Stimulated activated naive B cell treated with anti-CD40 and anti-IgM and Interleukin-4, amounts not matched to agents 10 μg/mL and 1 μg/mL and 100 μg/mL, for 72 hours (primary cell): Measurements from ENCODE around the gene NDST3.
"Not testable (repeated sequence)": the region's sequence is repeated elsewhere in the genome, so short reads cannot be mapped to it uniquely, and the experiment has no call there.

Experiments used
- ATAC-seq, 2 donors: fragments of 150-1000 bp; cut with Tn5 transposase; replicated peaks; 2 replicates each; pipeline ENCODE4 v1.10.0; 2021; ENCODE audit warnings: moderate library complexity in 1 of 2
- DNase-seq: peaks from one replicate; pipeline ENCODE4 v3.0.0; 2021
- H3K27ac Mint-ChIP-seq: one replicate; pipeline ENCODE4 v1.8.0; 2022; ENCODE audit warnings: mild to moderate bottlenecking, mixed read lengths
- H3K27me3 Mint-ChIP-seq, 2 donors: one replicate each; pipeline ENCODE4 v1.8.0; 2022; ENCODE audit warnings: mixed read lengths in 2 of 2
- H3K36me3 Mint-ChIP-seq, 2 donors: one replicate each; pipeline ENCODE4 v1.8.0; 2022; ENCODE audit warnings: mixed read lengths in 2 of 2, mild to moderate bottlenecking in 1 of 2
- H3K4me1 Mint-ChIP-seq, 2 donors: one replicate each; pipeline ENCODE4 v1.8.0; 2022; ENCODE audit warnings: mixed read lengths in 2 of 2, mild to moderate bottlenecking in 1 of 2
- H3K4me3 Mint-ChIP-seq, 2 donors: one replicate each; pipeline ENCODE4 v1.8.0; 2022; ENCODE audit warnings: mild to moderate bottlenecking in 2 of 2, mixed read lengths in 2 of 2, moderate library complexity in 1 of 2
- H3K9me3 Mint-ChIP-seq, 2 donors: one replicate each; pipeline ENCODE4 v1.8.0; 2022; ENCODE audit warnings: mixed read lengths in 2 of 2, mild to moderate bottlenecking in 1 of 2

Gene NDST3

DNA sequence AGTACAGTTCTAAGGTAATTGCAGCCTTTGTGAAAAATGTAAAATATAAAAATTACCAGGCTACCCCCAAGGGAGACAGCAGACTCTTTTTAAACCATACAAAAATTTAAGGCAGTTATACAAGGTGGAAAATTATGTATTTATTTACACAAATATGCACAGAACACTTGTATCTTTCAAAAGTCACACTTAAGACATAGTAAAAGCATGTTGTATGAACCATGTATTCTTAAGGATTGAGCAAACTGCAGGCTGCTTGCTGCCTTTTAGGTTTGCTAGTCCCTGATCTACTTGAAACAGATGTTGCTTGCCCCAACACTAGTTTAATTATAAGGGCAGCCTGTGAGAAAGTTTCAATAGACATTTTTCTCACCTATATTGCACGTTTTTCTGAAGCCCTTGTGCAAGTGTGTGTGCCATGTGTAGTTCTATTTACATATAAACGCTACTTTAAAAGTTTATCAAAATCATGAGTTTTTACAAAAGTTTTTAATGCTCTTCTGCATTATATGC is 245.7 kb downstream of the NDST3 start:
- ATAC-seq, result no peak
- Mint-ChIP-seq H3K4me1 (peaks cover 22 to 55% of the 10 kb centered on the region in 2 donors), H3K4me3 (peak overlapping the region; percentile 90 to 94), H3K36me3 (peaks cover 45 to 57% of the 10 kb centered on the region in 2 donors), H3K9me3 (peaks cover 2 to 4% of the 10 kb centered on the region in 2 donors), H3K27ac (peak overlapping the region; percentile 99), H3K27me3 (no peaks in the 10 kb centered on the region)
- no peak for DNase-seq

DNA sequence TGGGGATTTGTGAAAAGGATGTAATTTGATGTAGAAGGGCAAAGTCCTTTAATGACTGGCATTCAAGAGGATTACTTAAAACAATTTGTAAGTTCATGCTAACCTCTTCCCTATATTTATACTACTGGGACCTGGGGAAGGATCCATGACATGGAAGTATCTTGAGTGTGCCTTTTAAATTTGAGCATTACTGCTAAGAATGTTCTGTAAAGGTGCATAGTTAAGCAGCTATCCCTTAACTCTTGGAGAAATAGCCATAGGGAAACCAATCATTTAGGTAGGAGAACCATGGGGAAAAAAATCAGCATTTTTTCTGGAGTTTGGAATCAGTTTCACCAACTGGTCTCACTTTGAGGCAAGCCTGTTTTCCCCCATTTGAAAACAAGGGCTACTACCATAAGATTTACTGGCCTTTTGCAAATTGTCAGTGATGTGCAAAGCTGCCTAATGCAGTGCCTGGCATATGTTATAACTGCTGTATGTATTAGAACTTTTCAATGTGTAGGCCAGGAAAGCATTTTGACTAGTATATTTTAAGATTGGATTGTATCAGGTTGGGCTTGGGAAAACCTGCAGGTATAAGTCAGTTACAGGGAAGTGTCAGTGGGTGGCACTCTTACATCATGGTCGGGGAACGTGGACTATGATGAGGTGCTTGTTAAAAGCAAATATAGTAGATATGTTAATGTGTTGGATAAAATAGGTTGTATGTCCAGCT is 246.4 kb downstream of the NDST3 start:
- H3K4me1 Mint-ChIP-seq, result peaks cover 19 to 49% of the 10 kb centered on the region in 2 donors
- H3K27ac Mint-ChIP-seq, result peak overlapping the region; percentile 84
- no peak for DNase-seq

DNA sequence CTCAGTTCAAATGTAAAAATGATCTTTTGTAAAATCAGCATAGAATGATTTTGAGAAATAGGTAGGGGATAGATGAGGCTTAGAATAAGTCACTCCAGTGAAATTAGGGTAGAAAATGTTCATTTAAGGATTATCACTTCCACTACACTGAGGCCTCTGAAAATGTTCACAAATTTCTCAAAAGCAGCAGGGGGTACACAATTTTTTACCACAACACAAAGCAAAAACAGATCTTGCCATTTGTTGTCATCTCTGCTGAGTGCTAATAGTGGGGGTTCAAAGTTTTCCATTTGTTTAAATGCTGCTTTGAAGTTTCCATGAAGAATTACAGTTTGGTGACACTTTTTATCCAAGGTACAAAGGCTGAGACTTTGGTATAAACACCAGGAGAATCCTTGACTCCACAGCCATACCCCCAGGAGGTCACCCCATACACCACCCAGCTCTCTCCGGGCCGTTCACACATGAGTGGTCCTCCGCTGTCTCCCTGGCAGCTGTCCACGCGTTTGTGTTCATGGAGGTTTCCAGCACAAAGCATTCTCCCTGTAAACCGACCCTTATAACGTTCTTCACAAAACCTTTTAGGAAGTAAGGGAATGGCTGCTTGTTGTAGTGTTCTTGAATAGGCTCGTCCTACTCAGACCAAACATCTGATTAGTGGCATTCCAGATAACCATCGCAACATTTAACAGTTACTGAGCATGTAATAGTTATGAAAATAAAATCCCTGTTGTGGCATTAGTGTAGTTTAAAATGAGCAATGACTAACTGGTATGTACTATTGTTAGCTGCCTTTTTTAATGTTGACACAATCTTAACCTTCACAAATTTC is 247.5 kb downstream of the NDST3 start:
- H3K27me3 Mint-ChIP-seq, result no peaks in the 10 kb centered on the region
- no peak for ATAC-seq
- H3K27ac Mint-ChIP-seq, result peak overlapping the region; percentile 90
- H3K9me3 Mint-ChIP-seq, result peaks cover 0 to 4% of the 10 kb centered on the region in 2 donors
- no peak for DNase-seq
- peaks cover 43 to 61% of the 10 kb centered on the region in 2 donors for H3K36me3 Mint-ChIP-seq
- H3K4me1 Mint-ChIP-seq, result peaks cover 19 to 47% of the 10 kb centered on the region in 2 donors
- H3K4me3 Mint-ChIP-seq, result peak overlapping the region; percentile 52 to 57

More for the DNA sequence above, 246.4 kb downstream of the NDST3 start:
- Mint-ChIP-seq H3K36me3 (peaks cover 43 to 57% of the 10 kb centered on the region in 2 donors), H3K4me3 (peak overlapping the region; percentile 69 to 90), H3K27me3 (no peaks in the 10 kb centered on the region), H3K9me3 (peaks cover 0 to 4% of the 10 kb centered on the region in 2 donors)
- ATAC-seq, result no peak

DNA sequence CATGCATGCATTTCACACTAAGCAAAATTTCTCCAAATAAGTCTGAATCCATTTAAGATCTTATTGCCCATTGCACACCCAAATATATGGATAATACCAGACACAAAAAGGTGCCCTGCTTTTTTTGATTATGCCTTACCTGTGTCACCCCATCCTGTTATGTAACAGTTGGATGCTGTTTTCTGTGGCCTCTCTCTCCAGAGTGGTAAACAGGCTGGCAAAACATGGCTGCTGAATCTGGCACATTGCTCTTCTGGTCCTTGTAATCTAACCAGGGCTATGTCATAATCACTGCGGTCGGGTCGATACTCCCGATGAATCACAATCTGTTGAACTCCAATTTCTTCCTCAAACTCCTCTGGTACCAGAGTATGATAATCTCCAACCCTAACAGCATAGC is 248.4 kb downstream of the NDST3 start:
- peaks cover 17 to 38% of the 10 kb centered on the region in 2 donors for H3K4me1 Mint-ChIP-seq
- DNase-seq, result no peak
- H3K36me3 Mint-ChIP-seq, result peaks cover 43 to 61% of the 10 kb centered on the region in 2 donors
- ATAC-seq, result no peak
- peaks cover 0 to 4% of the 10 kb centered on the region in 2 donors for H3K9me3 Mint-ChIP-seq
- H3K4me3 Mint-ChIP-seq, result no peak overlapping the region
- H3K27ac Mint-ChIP-seq, result no peak overlapping the region
- no peaks in the 10 kb centered on the region for H3K27me3 Mint-ChIP-seq

DNA sequence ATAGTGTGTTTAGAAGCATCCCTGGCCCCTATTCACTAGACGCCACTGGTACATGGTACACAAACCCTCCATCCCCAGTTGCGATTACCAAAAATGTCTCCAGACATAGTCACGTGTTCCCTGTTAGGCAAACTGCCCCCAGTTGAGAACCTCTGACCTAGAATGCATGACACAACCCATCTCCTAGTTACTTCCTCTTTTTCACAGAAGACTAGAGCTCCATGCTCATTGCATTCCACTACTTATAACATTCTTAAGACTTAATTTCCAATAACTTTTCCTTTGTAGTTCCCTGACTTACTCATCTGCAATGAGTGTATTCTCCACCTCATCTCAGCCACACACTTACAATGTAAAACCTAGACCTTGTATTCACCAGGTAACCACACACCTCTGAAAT is 249.9 kb downstream of the NDST3 start:
- ATAC-seq, result peak; percentile 81 to 84
- Mint-ChIP-seq H3K27ac (peak overlapping the region; percentile 67), H3K9me3 (peaks cover 0 to 4% of the 10 kb centered on the region in 2 donors), H3K27me3 (no peaks in the 10 kb centered on the region), H3K4me1 (peaks cover 17 to 34% of the 10 kb centered on the region in 2 donors), H3K36me3 (peaks cover 36 to 51% of the 10 kb centered on the region in 2 donors), H3K4me3 (no peak overlapping the region)
- DNase-seq, result no peak

DNA sequence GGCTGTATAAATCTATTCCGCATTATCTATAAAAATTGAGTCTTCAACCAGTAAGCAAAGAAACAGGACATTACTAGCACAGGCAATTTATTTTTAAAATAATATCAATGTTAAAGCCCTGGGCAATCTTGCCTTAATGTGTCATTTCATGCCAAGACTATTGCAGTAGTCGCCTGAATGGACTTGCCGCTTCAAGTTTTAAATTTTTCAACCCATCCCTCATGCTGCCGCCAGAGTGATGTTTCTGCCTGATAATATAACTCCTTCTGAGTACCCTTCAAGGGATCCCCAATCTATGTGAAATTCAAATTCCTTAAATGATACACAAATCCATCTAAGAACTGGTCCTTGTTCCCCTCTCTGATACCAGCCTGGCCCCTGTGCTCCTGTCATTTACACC is 251.6 kb downstream of the NDST3 start:
- ATAC-seq (no peak), DNase-seq (no peak)
- Mint-ChIP-seq H3K4me3 (no peak overlapping the region), H3K4me1 (peaks cover 15 to 27% of the 10 kb centered on the region in 2 donors), H3K27me3 (no peaks in the 10 kb centered on the region), H3K36me3 (peaks cover 26 to 38% of the 10 kb centered on the region in 2 donors), H3K9me3 (peaks cover 0 to 4% of the 10 kb centered on the region in 2 donors), H3K27ac (no peak overlapping the region)

DNA sequence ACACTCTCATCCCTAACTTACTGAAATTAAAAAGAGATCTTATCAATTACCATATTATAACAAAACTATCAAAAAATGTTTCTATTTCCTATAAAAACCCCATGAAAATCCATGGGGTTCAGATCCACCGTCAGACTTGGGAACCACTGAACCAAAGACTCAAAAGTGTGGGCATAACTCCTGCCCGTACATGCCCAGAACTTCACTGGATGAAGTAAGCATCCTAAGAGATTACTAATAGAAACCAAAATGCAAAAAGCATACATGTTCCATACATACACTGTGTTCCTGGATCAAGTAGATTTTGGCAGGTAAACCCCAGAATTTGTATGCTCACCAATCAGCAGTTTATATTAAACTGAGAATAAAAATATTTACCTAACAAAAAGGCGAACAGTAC is 252.4 kb downstream of the NDST3 start:
- H3K4me3 Mint-ChIP-seq, result no peak overlapping the region
- ATAC-seq (no peak), DNase-seq (no peak)
- no peak overlapping the region for H3K27ac Mint-ChIP-seq
- peaks cover 0 to 4% of the 10 kb centered on the region in 2 donors for H3K9me3 Mint-ChIP-seq
- no peaks in the 10 kb centered on the region for H3K27me3 Mint-ChIP-seq
- H3K4me1 Mint-ChIP-seq, result peaks cover 17 to 21% of the 10 kb centered on the region in 2 donors
- peaks cover 20 to 34% of the 10 kb centered on the region in 2 donors for H3K36me3 Mint-ChIP-seq

DNA sequence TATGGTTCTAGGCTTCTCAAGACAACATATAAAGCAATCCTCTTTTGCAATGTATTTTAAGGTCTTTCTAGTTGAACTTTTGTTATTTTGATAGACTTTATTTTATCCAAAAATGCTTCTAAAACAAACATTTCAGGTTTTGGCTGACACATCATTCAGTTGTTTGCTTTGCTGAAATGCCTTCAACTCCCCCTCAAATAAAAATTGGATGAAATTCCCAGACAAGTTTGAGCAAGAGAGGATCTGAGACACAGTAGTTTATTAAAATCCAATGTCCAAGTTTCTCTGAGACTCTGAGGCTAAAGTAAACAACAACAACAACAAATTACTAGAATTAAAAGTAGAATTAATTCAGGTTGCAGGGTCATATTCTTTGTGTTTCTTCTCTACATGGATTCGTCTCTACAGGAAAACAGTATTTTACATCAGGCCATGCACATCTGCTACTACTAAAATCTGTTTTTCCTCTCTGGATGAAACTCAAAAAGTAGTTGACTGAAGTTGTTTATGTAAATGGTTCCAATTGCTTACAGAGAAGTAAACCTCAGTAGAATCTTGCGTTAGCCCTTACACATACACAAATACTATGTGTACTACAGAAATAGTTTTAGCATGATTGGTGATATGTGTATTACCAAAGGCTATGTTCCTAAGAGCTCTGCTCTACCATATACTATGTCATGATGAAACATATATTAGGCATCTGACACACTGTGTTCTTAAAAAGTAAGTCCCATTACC is 253.6 kb downstream of the NDST3 start:
- DNase-seq, result no peak
- H3K4me3 Mint-ChIP-seq, result no peak overlapping the region
- H3K4me1 Mint-ChIP-seq, result peaks cover 15 to 18% of the 10 kb centered on the region in 2 donors
- no peak overlapping the region for H3K27ac Mint-ChIP-seq
- peaks cover 12 to 29% of the 10 kb centered on the region in 2 donors for H3K36me3 Mint-ChIP-seq
- ATAC-seq, result no peak
- no peaks in the 10 kb centered on the region for H3K27me3 Mint-ChIP-seq
- peaks cover 0 to 4% of the 10 kb centered on the region in 2 donors for H3K9me3 Mint-ChIP-seq

DNA sequence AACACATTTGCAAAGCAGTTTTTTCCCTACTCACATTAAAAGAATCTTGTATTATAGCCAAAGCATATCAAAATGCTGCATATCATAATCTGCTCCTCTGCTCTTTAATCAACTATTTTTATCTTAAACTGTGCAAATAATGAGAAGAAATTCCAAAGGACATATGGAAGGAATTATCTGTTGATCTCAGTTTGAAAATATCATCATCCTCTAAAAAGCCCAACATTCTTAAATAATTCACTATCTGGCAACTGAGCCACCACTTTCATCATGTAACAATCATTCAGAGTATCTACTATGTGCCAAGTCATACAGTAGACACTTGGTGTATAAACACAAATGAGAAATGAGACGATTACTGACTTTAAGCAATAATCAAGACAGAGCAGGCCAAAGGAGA is 255.5 kb downstream of the NDST3 start:
- ATAC-seq (no peak), DNase-seq (no peak)
- no peak overlapping the region for H3K27ac Mint-ChIP-seq
- H3K4me3 Mint-ChIP-seq, result no peak overlapping the region
- no peaks in the 10 kb centered on the region for H3K27me3 Mint-ChIP-seq
- peaks cover under 1 to 3% of the 10 kb centered on the region in 2 donors for H3K4me1 Mint-ChIP-seq
- H3K36me3 Mint-ChIP-seq, result peaks cover 7 to 12% of the 10 kb centered on the region in 2 donors
- H3K9me3 Mint-ChIP-seq, result no peaks in the 10 kb centered on the region

DNA sequence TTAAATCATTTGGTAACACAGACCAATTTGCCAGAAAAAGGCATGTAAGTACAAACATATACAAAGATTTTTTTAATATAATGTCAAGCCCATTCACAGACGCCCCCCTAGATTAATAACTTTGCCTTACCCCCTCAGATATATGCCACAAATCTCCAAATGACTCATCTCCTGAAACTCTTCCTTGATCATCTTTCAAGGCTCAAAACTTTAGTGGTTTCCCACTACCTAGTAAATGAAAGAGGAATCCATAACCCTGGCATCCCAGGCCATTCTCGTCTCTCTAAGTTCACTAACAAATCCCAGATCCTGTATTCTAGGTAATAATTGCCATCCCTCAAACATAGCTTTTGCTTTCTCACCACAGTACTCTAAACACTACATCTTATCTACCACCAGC is 256.7 kb downstream of the NDST3 start:
- no peak overlapping the region for H3K4me3 Mint-ChIP-seq
- ATAC-seq, result no peak
- peaks cover 0 to 3% of the 10 kb centered on the region in 2 donors for H3K4me1 Mint-ChIP-seq
- no peak overlapping the region for H3K27ac Mint-ChIP-seq
- no peaks in the 10 kb centered on the region for H3K9me3 Mint-ChIP-seq
- DNase-seq, result no peak
- peaks cover 7 to 12% of the 10 kb centered on the region in 2 donors for H3K36me3 Mint-ChIP-seq
- H3K27me3 Mint-ChIP-seq, result no peaks in the 10 kb centered on the region

DNA sequence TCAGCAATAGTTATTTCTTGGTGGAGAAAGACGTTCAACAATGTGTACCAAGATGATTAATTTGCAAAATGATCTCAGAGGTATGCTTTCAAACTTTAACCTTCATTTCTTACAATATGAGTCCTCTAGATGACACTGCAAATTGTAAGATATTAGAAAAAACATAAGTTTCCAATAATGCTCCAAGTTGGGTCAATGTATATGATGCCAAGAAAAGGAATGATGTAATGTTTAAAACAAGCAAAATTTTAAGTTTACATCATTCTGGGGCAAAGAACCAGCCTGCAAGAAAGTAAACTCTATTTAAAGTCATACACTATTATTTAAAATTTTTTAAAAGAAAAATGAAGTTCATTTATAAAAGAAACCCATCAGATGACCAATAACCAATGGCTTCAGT is 262.4 kb downstream of the NDST3 start:
- H3K27ac Mint-ChIP-seq, result no peak overlapping the region
- ATAC-seq (no peak), DNase-seq (no peak)
- no peaks in the 10 kb centered on the region for H3K9me3 Mint-ChIP-seq
- no peaks in the 10 kb centered on the region for H3K27me3 Mint-ChIP-seq
- H3K4me3 Mint-ChIP-seq, result no peak overlapping the region
- peaks cover 3% of the 10 kb centered on the region in 2 donors for H3K36me3 Mint-ChIP-seq
- H3K4me1 Mint-ChIP-seq, result no peaks in the 10 kb centered on the region

DNA sequence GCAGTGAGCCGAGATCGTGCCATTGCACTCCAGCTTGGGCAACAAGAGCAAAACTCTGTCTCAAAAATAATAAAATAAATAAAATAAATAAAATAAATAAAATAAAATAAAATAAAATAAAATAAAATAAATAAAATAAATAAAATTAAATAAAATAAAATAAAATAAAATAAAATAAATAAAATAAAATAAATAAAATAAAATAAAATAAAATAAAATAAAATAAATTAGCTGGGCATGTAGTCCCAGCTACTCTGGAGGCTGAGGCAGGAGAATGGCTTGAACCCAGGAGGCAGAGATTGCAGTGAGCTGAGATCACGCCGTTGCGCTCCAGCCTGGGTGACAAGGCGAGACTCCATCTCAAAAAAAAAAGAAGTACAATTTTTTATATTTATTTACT is 265.3 kb downstream of the NDST3 start:
- H3K4me3 Mint-ChIP-seq, ATAC-seq, H3K36me3 Mint-ChIP-seq, H3K4me1 Mint-ChIP-seq, H3K27me3 Mint-ChIP-seq, H3K27ac Mint-ChIP-seq, DNase-seq, H3K9me3 Mint-ChIP-seq: not testable (repeated sequence)

DNA sequence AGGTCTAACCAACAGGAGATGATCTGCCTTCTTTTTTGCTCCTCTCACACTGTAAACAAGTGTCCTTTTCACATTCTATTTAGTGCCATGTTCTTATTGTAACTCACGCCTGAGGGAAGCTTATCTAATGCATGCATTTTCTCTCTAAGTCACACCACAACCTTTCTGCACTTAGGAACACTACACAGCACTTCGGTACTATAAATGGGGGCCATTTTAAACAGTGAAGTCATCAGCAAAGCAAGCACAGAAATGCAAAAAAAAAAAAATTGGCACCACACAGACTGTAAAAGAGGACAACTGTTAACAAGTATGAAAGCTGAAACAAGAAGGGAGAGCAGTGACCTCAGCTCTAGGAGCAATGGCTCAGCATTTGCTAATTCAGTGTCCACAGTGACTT is 273.4 kb downstream of the NDST3 start:
- no peaks in the 10 kb centered on the region for H3K9me3 Mint-ChIP-seq
- no peak overlapping the region for H3K27ac Mint-ChIP-seq
- no peaks in the 10 kb centered on the region for H3K36me3 Mint-ChIP-seq
- no peak for ATAC-seq
- peaks cover 15 to 16% of the 10 kb centered on the region in 2 donors for H3K27me3 Mint-ChIP-seq
- H3K4me1 Mint-ChIP-seq, result no peaks in the 10 kb centered on the region
- DNase-seq, result no peak
- H3K4me3 Mint-ChIP-seq, result no peak overlapping the region
